ENCODE measurements around the gene COL6A6. TPM values are rescaled to one million over a fixed set of nuclear protein-coding genes. Genes with fewer than 3 reads are reported as not detected.

Gene COL6A6
- total RNA-seq, 1 experiment from 2014 or later, result not detected

GRCh38 chr3:130515755-130516154 is 1.2 kb upstream of the COL6A6 start:
- ChIA-PET POLR2A (no interaction called here), CTCF (no interaction called here)
- in situ Hi-C loops (cut with HindIII; ENCODE audit: low pct_unique_long_range_greater_than_20kb, low sequenced_read_pairs), result no loop called here
- DNase-seq (ENCODE audit: low read depth, low spot score) (no peak), ATAC-seq (no peak)
- BruUV-seq (replicated peaks), result no TSS peak
- TF ChIP-seq TCF7L2 (IDR thresholded peaks at IDR 0.05; ENCODE audit: low read depth, low read length) (no peak), POLR2AphosphoS5 (IDR thresholded peaks at IDR 0.05; ENCODE audit: low read depth, low read length) (no peak), CTCF (IDR thresholded peaks at IDR 0.05) (no peak)
- TF ChIP-seq, protein P1, sequence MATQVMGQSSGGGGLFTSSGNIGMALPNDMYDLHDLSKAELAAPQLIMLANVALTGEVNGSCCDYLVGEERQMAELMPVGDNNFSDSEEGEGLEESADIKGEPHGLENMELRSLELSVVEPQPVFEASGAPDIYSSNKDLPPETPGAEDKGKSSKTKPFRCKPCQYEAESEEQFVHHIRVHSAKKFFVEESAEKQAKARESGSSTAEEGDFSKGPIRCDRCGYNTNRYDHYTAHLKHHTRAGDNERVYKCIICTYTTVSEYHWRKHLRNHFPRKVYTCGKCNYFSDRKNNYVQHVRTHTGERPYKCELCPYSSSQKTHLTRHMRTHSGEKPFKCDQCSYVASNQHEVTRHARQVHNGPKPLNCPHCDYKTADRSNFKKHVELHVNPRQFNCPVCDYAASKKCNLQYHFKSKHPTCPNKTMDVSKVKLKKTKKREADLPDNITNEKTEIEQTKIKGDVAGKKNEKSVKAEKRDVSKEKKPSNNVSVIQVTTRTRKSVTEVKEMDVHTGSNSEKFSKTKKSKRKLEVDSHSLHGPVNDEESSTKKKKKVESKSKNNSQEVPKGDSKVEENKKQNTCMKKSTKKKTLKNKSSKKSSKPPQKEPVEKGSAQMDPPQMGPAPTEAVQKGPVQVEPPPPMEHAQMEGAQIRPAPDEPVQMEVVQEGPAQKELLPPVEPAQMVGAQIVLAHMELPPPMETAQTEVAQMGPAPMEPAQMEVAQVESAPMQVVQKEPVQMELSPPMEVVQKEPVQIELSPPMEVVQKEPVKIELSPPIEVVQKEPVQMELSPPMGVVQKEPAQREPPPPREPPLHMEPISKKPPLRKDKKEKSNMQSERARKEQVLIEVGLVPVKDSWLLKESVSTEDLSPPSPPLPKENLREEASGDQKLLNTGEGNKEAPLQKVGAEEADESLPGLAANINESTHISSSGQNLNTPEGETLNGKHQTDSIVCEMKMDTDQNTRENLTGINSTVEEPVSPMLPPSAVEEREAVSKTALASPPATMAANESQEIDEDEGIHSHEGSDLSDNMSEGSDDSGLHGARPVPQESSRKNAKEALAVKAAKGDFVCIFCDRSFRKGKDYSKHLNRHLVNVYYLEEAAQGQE (IDR thresholded peaks at IDR 0.05; ENCODE audit: insufficient read depth in 1 of 2, low read depth in 2 of 2, low read length in 1 of 2), result no peak
- Histone ChIP-seq H3K27me3 (ENCODE audit: control insufficient read depth, insufficient read depth, low read length) (peaks cover 15% of the 10 kb centered on the region), H3K36me3 (ENCODE audit: control insufficient read depth, insufficient read depth, low read length) (no peaks in the 10 kb centered on the region), H3K4me3 (ENCODE audit: low read depth in 2 of 2, low read length in 2 of 2) (no peak overlapping the region), H3K4me1 (ENCODE audit: control insufficient read depth, insufficient read depth, low read length) (no peaks in the 10 kb centered on the region), H3K9me3 (ENCODE audit: control insufficient read depth, insufficient read depth, low read depth, low read length) (no peaks in the 10 kb centered on the region), H3K27ac (ENCODE audit: low read length) (no peak overlapping the region)
- intact Hi-C loops (cut with micrococcal nuclease; ENCODE audit: unreplicated experiment), result no loop called here

GRCh38 chr3:130517602-130518001 is 625 bp downstream of the COL6A6 start:
- intact Hi-C loops (cut with micrococcal nuclease; ENCODE audit: unreplicated experiment) (no loop called here), in situ Hi-C loops (cut with HindIII; ENCODE audit: low pct_unique_long_range_greater_than_20kb, low sequenced_read_pairs) (no loop called here)
- no TSS peak for BruUV-seq (replicated peaks)
- ChIA-PET POLR2A (no interaction called here), CTCF (no interaction called here)
- Histone ChIP-seq H3K27ac (ENCODE audit: low read length) (no peak overlapping the region), H3K27me3 (ENCODE audit: control insufficient read depth, insufficient read depth, low read length) (peaks cover 15% of the 10 kb centered on the region), H3K9me3 (ENCODE audit: control insufficient read depth, insufficient read depth, low read depth, low read length) (no peaks in the 10 kb centered on the region), H3K4me1 (ENCODE audit: control insufficient read depth, insufficient read depth, low read length) (no peaks in the 10 kb centered on the region), H3K4me3 (ENCODE audit: low read depth in 2 of 2, low read length in 2 of 2) (no peak overlapping the region), H3K36me3 (ENCODE audit: control insufficient read depth, insufficient read depth, low read length) (no peaks in the 10 kb centered on the region)
- TF ChIP-seq SIN3A (IDR thresholded peaks at IDR 0.05; ENCODE audit: borderline replicate concordance, insufficient read depth, low read depth, low read length), result no peak
- TF ChIP-seq, protein P1 (IDR thresholded peaks at IDR 0.05; ENCODE audit: insufficient read depth in 1 of 2, low read depth in 2 of 2, low read length in 1 of 2), result no peak
- TF ChIP-seq CTCF (IDR thresholded peaks at IDR 0.05), result no peak
- no peak for TF ChIP-seq POLR2AphosphoS5 (IDR thresholded peaks at IDR 0.05; ENCODE audit: low read depth, low read length)
- TF ChIP-seq TCF7L2 (IDR thresholded peaks at IDR 0.05; ENCODE audit: low read depth, low read length), result no peak
- DNase-seq (ENCODE audit: low read depth, low spot score) (no peak), ATAC-seq (no peak)
